ENCODE results near the gene PKP3. TPM values are rescaled to one million over a fixed set of nuclear protein-coding genes. Genes with fewer than 3 reads are reported as not detected.

PKP3 gene
- total and polyA plus RNA-seq, 9 of the 15 experiments (the other 6 are each of a cell fraction or from before 2014, with no cell fraction given) = 0.11 to 110 (median 30.7) TPM

DNA sequence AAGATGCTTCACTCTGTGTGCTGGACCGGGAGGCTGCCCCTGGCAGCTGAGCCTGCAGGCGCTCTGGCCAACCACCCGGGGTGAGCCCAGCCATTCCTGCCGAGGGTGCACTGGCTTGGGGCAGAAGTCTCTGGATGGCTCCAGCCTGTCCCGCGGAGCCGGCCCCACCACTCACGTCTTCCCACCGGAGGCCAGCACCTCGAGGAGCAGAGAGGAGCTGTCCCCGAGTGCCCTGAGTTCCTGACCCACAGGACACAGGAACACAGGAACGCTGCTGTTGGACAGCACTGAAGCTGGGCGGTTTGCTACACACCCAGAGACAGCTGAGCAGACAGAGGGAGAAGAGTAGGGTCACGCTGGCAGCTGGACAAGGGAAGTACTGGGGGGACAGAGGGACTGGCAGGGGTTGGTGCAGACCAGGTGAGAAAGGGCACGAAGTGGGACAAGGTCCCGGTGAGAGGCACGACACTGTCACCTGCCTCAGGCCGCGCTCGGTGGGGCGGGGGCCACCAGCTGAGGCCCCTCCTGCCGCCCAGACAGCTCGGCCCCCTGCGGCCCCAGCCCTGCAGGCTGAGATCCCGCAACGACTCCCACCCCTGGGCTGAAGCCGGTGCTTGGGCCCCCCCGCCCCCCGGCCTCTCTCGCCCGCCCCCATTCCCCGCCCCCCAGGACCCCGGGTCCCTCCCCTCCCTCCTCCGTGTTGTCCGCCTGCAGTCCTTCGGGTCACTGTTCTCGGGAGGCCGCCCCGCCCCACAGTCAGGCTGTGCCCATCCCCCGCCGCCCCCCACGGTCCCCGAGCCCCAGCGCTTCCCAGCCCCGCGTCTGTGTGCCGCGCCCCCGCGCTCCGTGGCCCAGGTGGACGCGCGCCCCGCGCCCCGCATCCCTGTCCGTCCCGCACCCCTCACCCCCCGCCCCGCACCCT, 25.3 kb upstream of the PKP3 start (continued):
- TF ChIP-seq MAX (CRISPR knock-in tag; IDR thresholded peaks at IDR 0.05) (no peak), DACH1 (IDR thresholded peaks at IDR 0.05; ENCODE audit: partially characterized antibody) (no peak), NFIC (IDR thresholded peaks at IDR 0.05) (no peak), PTRF (tag; IDR thresholded peaks at IDR 0.05) (no peak), CBFB (CRISPR knock-in tag; IDR thresholded peaks at IDR 0.05) (no peak), U2AF1 (optimal IDR thresholded peaks at IDR 0.05; ENCODE audit: low read depth, low read length) (no peak), MBD1 (CRISPR knock-in tag; IDR thresholded peaks at IDR 0.05) (no peak), SMAD4 (CRISPR knock-in tag; conservative IDR thresholded peaks at IDR 0.05) (no peak), ZBTB7A (IDR thresholded peaks at IDR 0.05; ENCODE audit: borderline replicate concordance, control insufficient read depth, low read depth, low read length) (peak; percentile 13; the same call in 1 of the 2 replicates), SP1 (CRISPR knock-in tag; IDR thresholded peaks at IDR 0.05) (peak; percentile 26; the same call in 1 of the 2 replicates), HDAC6 (IDR thresholded peaks at IDR 0.05; ENCODE audit: low read depth, low read length) (no peak), GMEB1 (CRISPR knock-in tag; IDR thresholded peaks at IDR 0.05) (no peak), ZNF24 (IDR thresholded peaks at IDR 0.05) (no peak)
- TF ChIP-seq, protein P1, sequence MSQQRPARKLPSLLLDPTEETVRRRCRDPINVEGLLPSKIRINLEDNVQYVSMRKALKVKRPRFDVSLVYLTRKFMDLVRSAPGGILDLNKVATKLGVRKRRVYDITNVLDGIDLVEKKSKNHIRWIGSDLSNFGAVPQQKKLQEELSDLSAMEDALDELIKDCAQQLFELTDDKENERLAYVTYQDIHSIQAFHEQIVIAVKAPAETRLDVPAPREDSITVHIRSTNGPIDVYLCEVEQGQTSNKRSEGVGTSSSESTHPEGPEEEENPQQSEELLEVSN (IDR thresholded peaks at IDR 0.05; ENCODE audit: borderline replicate concordance in 1 of 2, extremely low read depth in 1 of 2, insufficient read depth in 1 of 2, insufficient read length in 1 of 2, low read depth in 1 of 2, low read length in 1 of 2, poor library complexity in 1 of 2, severe bottlenecking in 1 of 2) = peak in 1 of 2 experiments; percentile 5
- TF ChIP-seq, protein P2, sequence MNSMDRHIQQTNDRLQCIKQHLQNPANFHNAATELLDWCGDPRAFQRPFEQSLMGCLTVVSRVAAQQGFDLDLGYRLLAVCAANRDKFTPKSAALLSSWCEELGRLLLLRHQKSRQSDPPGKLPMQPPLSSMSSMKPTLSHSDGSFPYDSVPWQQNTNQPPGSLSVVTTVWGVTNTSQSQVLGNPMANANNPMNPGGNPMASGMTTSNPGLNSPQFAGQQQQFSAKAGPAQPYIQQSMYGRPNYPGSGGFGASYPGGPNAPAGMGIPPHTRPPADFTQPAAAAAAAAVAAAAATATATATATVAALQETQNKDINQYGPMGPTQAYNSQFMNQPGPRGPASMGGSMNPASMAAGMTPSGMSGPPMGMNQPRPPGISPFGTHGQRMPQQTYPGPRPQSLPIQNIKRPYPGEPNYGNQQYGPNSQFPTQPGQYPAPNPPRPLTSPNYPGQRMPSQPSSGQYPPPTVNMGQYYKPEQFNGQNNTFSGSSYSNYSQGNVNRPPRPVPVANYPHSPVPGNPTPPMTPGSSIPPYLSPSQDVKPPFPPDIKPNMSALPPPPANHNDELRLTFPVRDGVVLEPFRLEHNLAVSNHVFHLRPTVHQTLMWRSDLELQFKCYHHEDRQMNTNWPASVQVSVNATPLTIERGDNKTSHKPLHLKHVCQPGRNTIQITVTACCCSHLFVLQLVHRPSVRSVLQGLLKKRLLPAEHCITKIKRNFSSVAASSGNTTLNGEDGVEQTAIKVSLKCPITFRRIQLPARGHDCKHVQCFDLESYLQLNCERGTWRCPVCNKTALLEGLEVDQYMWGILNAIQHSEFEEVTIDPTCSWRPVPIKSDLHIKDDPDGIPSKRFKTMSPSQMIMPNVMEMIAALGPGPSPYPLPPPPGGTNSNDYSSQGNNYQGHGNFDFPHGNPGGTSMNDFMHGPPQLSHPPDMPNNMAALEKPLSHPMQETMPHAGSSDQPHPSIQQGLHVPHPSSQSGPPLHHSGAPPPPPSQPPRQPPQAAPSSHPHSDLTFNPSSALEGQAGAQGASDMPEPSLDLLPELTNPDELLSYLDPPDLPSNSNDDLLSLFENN (IDR thresholded peaks at IDR 0.05; ENCODE audit: low read depth in 2 of 2, low read length in 2 of 2) = no peak

Measured in K562 (cell line).